Gastrocnemius medialis (tissue), 4 donors: ENCODE data around the gene STPG4.
"Not testable (repeated sequence)": the region's sequence is repeated elsewhere in the genome, so short reads cannot be mapped to it uniquely, and the experiment has no call there.

Source experiments
- CTCF ChIP-seq, 5 experiments: fragments of 450-650 bp in 3 of 5; fragments of 200-600 bp in 2 of 5; sonication (generic) in 2 of 5; IDR thresholded peaks in 4 of 5; conservative IDR thresholded peaks in 1 of 5; 1 replicate in 4 of 5; 2 replicates in 1 of 5; pipeline ENCODE4 v1.5.1; 2016 to 2019; ENCODE audit warnings: antibody characterized with exemption in 5 of 5, mild to moderate bottlenecking in 3 of 5, moderate library complexity in 3 of 5
- POLR2A ChIP-seq, 2 donors: fragments of 450-650 bp; IDR thresholded peaks; one replicate each; pipeline ENCODE4 v1.6.1; 2017; ENCODE audit warnings: antibody characterized with exemption in 2 of 2, mild to moderate bottlenecking in 2 of 2, moderate library complexity in 2 of 2

GRCh38 chr2:47106231-47106630 is 48.9 kb downstream of the STPG4 start:
- not testable (repeated sequence) for TF ChIP-seq CTCF (IDR thresholded peaks at IDR 0.05 in 4 of 5, conservative IDR thresholded peaks at IDR 0.05 in 1 of 5); POLR2A (IDR thresholded peaks at IDR 0.05)
